ENCODE results near the gene ZNF30.

DNA sequence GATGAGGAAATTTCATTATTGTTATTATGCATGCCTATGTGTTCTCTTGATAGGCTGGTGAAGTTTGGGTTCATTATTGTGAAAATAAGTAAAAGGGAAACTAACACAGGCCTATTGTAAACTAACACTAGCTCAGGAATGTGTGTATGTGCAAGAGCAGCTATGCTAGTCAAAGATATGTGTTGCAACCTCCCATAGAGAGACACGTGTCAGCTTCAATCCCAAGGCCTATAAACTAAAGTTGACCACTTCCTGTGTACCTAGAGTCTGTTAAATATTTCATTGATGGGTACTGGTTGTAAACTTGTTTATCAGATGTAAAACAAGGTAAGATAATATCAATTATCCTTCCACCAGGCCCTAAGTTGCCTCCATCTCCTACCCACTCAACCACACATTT is 44.7 kb upstream of the ZNF30 start:
- no peak for TF ChIP-seq POLR2A (IDR thresholded peaks at IDR 0.05; ENCODE audit: low read length)
- no peak for TF ChIP-seq GATA1 (IDR thresholded peaks at IDR 0.05; ENCODE audit: low read depth, low read length)
